HL-60/S4 treated with retinoic acid at 250 ng/mL for 4 days and 3 days (cell line): ENCODE data around the gene GCH1.

Experiments used
- in situ Hi-C: fragments of 300-500 bp; cut with MboI; formaldehyde crosslinking; loops from 2 replicates; pipeline ENCODE4 v1.7.0; 2022; ENCODE audit warnings: low sequenced_read_pairs

GCH1 gene

DNA sequence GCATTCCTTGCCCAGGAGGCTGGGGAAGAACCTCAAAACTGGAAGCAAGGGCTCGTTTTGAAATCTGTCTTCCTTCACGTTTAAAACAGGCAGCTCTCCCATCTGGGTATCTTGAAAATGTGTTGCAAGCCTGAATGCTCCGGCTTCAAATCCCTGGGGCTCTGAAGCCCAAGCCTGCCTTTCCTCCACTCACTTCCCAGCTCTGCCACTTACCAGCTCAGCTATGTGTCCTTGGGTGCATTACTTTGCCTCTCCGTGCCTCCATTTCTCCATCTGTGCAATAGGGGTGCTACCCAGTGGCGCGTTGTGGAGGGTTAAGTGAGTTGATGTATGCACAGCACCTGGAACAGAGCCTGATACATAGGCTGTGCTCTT, 97.6 kb downstream of the GCH1 start:
- in situ Hi-C loops, result loop anchor here (25.0 kb wide), 1 partner anchor 243 kb away; the partner anchor contains the start of gene SAMD4A

- in situ Hi-C loops, result loop anchor here (25.0 kb wide), 1 partner anchor 242 kb away; the partner anchor contains the start of gene SAMD4A
These were observed 98.0 kb downstream of the GCH1 start for GRCh38 chr14:54804538-54805041.

DNA sequence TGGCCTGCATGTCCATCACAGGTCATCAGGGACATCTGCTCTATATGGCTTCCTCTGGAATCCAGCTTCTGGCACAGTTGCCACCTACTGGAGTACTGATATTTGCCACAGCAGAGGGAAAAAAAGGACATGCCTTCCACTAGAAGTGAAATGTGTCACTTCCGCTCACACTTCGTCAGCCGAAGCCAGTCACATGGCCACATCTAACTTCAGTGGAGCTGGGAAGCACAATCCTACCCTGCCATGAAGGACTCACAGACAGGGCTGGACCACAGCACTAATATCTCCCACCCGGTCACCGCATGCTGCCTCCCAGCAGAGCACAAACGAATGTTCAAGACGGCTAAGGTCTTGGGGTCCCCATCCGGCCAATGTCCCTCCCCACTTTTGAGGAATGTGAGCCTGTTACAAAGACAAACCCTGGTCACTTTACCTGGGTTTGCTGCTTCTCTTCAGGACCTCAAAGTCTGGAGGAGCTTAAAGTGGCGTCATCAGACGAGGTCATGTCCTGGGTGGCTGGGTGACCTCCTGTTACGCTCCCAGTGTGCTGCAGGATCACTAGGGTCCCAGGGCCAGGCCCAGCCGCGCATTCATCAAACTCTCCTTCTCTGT, 98.6 kb downstream of the GCH1 start:
- in situ Hi-C loops, result loop anchor here (25.0 kb wide), 1 partner anchor 242 kb away; the partner anchor contains the start of gene SAMD4A

DNA sequence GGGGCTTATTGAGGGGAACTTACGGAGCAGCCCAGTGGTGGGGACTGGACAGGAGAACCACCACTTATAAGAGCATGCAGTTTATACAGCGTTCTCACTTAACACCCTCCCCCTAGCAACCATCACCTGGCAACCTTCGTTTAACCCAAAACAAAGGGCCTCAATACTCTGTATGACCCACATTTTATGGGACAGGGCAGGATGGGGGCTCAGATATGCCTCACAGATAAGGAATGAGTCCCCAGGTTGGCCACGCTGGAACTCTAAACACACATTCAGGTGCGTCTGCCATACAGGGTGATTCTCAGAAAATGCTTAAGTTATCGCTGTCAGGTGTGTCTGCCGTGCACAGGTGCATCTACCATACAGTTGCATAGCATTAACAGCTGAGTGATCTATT, 99.2 kb downstream of the GCH1 start:
- in situ Hi-C loops, result loop anchor here (25.0 kb wide), 1 partner anchor 241 kb away; the partner anchor contains the start of gene SAMD4A

DNA sequence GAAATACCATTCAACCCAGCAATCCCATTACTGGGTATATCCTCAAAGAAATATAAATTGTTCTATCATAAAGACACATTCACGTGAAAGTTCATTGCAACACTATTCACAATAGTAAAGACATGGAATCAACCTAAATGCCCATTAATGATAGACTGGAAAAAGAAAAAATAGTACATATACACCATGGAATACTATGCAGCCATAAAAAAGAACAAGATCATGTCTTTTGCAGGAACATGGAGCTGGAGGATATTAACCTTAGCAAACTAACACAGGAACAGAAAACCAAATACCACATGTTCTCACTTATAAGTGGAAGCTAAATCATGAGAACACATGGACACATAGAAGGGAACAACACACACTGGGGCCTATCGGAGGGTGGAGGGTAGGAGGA, 101.1 kb downstream of the GCH1 start:
- in situ Hi-C loops, result loop anchor here (25.0 kb wide), 1 partner anchor 239 kb away; the partner anchor contains the start of gene SAMD4A

- in situ Hi-C loops, result no loop called here
These were observed 104.0 kb downstream of the GCH1 start for GRCh38 chr14:54798465-54799124.

GRCh38 chr14:54797986-54798385, 104.6 kb downstream of the GCH1 start:
- in situ Hi-C loops, result no loop called here

GRCh38 chr14:54797556-54797955, 105.1 kb downstream of the GCH1 start:
- in situ Hi-C loops, result no loop called here

DNA sequence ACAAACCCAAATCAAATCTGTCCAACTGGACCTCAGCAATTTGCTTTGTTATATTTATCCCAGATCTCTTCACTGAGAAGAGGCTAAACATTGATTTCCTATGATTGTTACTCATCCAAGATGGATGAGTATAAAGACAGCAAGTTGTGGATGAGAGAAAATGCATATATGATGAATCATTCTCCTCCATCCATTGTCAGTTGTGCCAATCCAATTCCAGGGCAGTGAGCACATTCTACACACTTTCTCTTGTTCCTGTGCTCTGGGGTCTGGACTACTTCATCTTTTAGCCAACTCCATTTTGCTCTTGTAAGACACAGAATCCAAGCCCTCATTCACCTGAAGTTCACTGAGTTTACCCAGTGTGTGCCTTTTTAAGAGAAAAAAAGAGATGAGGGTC, 105.7 kb downstream of the GCH1 start:
- in situ Hi-C loops, result no loop called here

DNA sequence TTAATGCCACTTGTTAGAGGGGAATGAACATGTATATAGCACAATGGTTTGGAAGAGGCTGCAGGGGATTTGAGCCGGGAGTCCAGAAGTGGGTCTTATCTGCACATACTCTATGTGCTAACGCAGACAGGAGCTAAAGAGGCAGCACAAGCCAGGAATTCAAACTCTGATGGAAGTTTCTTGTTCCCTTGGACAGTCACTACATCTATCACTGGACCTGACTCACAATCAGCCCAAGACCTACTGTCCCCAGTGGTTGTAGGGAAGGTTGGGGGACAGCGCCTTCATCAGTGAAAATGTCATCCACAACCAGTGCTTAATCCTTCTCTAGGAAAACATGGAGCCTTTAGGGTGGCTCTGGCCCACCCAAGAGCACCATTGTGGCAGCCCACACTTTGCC, 107.8 kb downstream of the GCH1 start:
- in situ Hi-C loops, result no loop called here

DNA sequence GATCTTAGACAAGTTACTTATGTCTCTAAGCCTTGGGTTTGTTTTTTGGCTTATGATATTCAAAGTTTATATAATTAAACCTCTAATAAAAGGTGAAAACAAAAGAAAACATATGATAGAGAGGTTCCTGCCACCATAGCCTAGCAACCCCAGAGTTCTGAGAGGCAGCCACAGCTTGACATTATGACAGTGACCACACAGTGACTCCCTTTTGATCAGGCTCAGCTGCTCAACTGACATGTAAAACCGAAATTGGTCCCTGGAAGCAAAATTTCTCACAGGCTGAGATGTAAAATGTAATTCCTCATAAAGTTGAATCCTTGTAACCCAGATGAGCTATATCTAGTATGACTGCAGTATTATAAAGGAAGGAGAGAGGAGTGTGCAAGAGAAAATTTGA, 108.5 kb downstream of the GCH1 start:
- in situ Hi-C loops, result no loop called here

DNA sequence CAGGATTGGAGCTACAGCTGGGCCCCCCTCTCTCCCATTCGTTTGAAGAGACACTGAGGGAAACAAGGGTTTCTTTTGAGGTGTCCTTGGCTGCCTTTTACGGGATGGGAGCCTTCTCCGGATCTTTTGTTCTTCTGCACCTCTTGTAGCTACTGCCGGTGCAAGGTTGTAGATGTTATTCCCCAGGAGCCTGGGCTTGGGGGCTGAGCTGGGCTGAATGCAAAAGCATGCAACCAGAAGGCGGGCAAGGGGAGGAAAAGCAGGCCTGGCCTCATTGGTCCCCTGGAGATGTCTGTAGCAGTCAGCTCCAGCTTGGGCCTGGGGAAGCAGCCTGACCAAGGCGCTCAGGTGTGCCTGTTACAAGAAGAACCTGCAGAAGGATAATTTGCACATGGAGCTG, 110.3 kb downstream of the GCH1 start:
- in situ Hi-C loops, result no loop called here
